Panc1 (cell line): ENCODE data around the gene RAB43. TPM values are rescaled to one million over a fixed set of nuclear protein-coding genes. Genes with fewer than 3 reads are reported as not detected.

Experiments used
- ATAC-seq: fragments of 200-7000 bp; cut with Tn5 transposase; 2 replicates; pipeline ENCODE4 v1.9.1; 2020; ENCODE audit warnings: mild to moderate bottlenecking, moderate library complexity
- BruUV-seq: library from RNA; stranded (reverse); fragments of 400-500 nt; replicated peaks from 2 replicates; lab custom pipeline; 2021; lab: Mats Ljungman, UMichigan
- CTCF ChIA-PET: fragments of 300-600 bp; sonication (Branson Sonifier 250); formaldehyde crosslinking; loops from one replicate; lab custom pipeline; 2022; ENCODE audit warnings: antibody characterized with exemption; lab: Charles Lee
- POLR2A ChIA-PET: fragments of 300-600 bp; sonication (Branson Sonifier 250); formaldehyde crosslinking; loops from one replicate; lab custom pipeline; 2022; ENCODE audit warnings: antibody characterized with exemption; lab: Charles Lee
- DNase-seq: peaks from one replicate; pipeline ENCODE4 v3.0.0-alpha.2; 2010; ENCODE audit warnings: low read depth, low spot score
- H3K27ac ChIP-seq: 2 replicates; pipeline ENCODE4 v1.5.1; 2011; ENCODE audit warnings: mild to moderate bottlenecking, low read length, inconsistent platforms
- H3K27me3 ChIP-seq: fragments of 200-500 bp; sonication (Bioruptor generic); 2 replicates; pipeline ENCODE4 v1.6.0; 2014; ENCODE audit warnings: low read length, inconsistent platforms; ENCODE audit not compliant: control insufficient read depth, insufficient read depth
- H3K36me3 ChIP-seq: fragments of 200-500 bp; sonication (Bioruptor generic); 2 replicates; pipeline ENCODE4 v1.5.1; 2014; ENCODE audit warnings: inconsistent platforms, mild to moderate bottlenecking, low read length, moderate library complexity; ENCODE audit not compliant: control insufficient read depth, insufficient read depth
- H3K4me1 ChIP-seq: 2 replicates; pipeline ENCODE4 v1.5.1; 2011; ENCODE audit warnings: inconsistent platforms, mild to moderate bottlenecking, low read length, moderate library complexity; ENCODE audit not compliant: control insufficient read depth, insufficient read depth
- H3K4me3 ChIP-seq, 2 experiments: 2 replicates each; pipeline ENCODE4 v1.5.1; 2011 to 2012; ENCODE audit warnings: low read depth in 2 of 2, low read length in 2 of 2, mild to moderate bottlenecking in 2 of 2, inconsistent platforms in 1 of 2, moderate library complexity in 1 of 2
- H3K9me3 ChIP-seq: fragments of 200-500 bp; sonication (Bioruptor generic); 2 replicates; pipeline ENCODE4 v1.5.1; 2014; ENCODE audit warnings: low read depth, mild to moderate bottlenecking, inconsistent platforms, low read length, moderate library complexity; ENCODE audit not compliant: control insufficient read depth, insufficient read depth
- CTCF ChIP-seq: fragments of 450-650 bp; IDR thresholded peaks from 2 replicates; pipeline ENCODE4 v1.5.1; 2017; ENCODE audit warnings: mild to moderate bottlenecking
- POLR2AphosphoS5 ChIP-seq: IDR thresholded peaks from 2 replicates; pipeline ENCODE4 v1.6.1; 2012; ENCODE audit warnings: mild to moderate bottlenecking, low read depth, low read length, moderate library complexity
- REST ChIP-seq, 2 experiments: IDR thresholded peaks; 2 replicates each; pipeline ENCODE4 v1.6.1; 2011 to 2012; ENCODE audit warnings: low read depth in 2 of 2, control low read depth in 1 of 2, low read length in 1 of 2, mild to moderate bottlenecking in 1 of 2, moderate library complexity in 1 of 2; ENCODE audit not compliant: insufficient read depth in 1 of 2
- SIN3A ChIP-seq: IDR thresholded peaks from 2 replicates; pipeline ENCODE4 v1.6.1; 2012; ENCODE audit warnings: low read depth, mild to moderate bottlenecking, low read length, moderate library complexity, borderline replicate concordance; ENCODE audit not compliant: insufficient read depth
- TCF7L2 ChIP-seq: IDR thresholded peaks from 2 replicates; pipeline ENCODE4 v1.6.1; 2011; ENCODE audit warnings: mild to moderate bottlenecking, low read depth, low read length, inconsistent platforms
- in situ Hi-C: cut with HindIII; loops from 2 replicates; pipeline ENCODE4 v1.10.0; 2016; ENCODE audit warnings: low sequenced_read_pairs, low pct_unique_long_range_greater_than_20kb
- intact Hi-C: fragments of 100-400 bp; cut with micrococcal nuclease; formaldehyde crosslinking; loops from one replicate; pipeline ENCODE4 v1.10.0; 2022; ENCODE audit not compliant: unreplicated experiment
- total RNA-seq: library from RNA; stranded (reverse); gene quantifications from one replicate; pipeline ENCODE4 v1.2.1, GENCODE V29; 2021; ENCODE audit not compliant: unreplicated experiment

RAB43 gene
- total RNA-seq, 1 experiment from 2014 or later: 27.7 TPM

- ATAC-seq: no peak
- Histone ChIP-seq H3K4me3 (no peak overlapping the region), H3K36me3 (no peaks in the 10 kb centered on the region), H3K9me3 (no peaks in the 10 kb centered on the region), H3K27me3 (no peaks in the 10 kb centered on the region), H3K27ac (no peak overlapping the region), H3K4me1 (no peaks in the 10 kb centered on the region)
- no TSS peak for BruUV-seq
- CTCF ChIA-PET: no interaction called here
- DNase-seq: no peak
- intact Hi-C loops: no loop called here
- in situ Hi-C loops: no loop called here
- TF ChIP-seq POLR2AphosphoS5: no peak
- POLR2A ChIA-PET: no interaction called here
Measured at GRCh38 chr3:129104498-129105079, 17.0 kb downstream of the RAB43 start.

- TSS peak; percentile 13 for BruUV-seq
- intact Hi-C loops: no loop called here
- ChIA-PET CTCF (no interaction called here), POLR2A (no interaction called here)
- TF ChIP-seq TCF7L2 (no peak), CTCF (no peak)
- no peaks in the 10 kb centered on the region for H3K9me3 ChIP-seq
- H3K4me3 ChIP-seq: no peak overlapping the region
- H3K4me1 ChIP-seq: no peaks in the 10 kb centered on the region
- no peaks in the 10 kb centered on the region for H3K36me3 ChIP-seq
- H3K27me3 ChIP-seq: no peaks in the 10 kb centered on the region
- in situ Hi-C loops: no loop called here
- no peak overlapping the region for H3K27ac ChIP-seq
- ATAC-seq: no peak
- no peak for DNase-seq
Measured at GRCh38 chr3:129104051-129104450, 17.6 kb downstream of the RAB43 start.

GRCh38 chr3:129103296-129103695 is 18.3 kb downstream of the RAB43 start:
- TF ChIP-seq CTCF (no peak), TCF7L2 (no peak), SIN3A (no peak), REST (IDR thresholded peaks at IDR 0.05; ENCODE audit: insufficient read depth in 1 of 2, low read depth in 2 of 2, low read length in 1 of 2) (no peak), POLR2AphosphoS5 (no peak)
- no peaks in the 10 kb centered on the region for H3K4me1 ChIP-seq
- POLR2A ChIA-PET: no interaction called here
- CTCF ChIA-PET: no interaction called here
- BruUV-seq: no TSS peak
- H3K36me3 ChIP-seq: no peaks in the 10 kb centered on the region
- H3K27ac ChIP-seq: no peak overlapping the region
- no peaks in the 10 kb centered on the region for H3K9me3 ChIP-seq
- intact Hi-C loops (no loop called here), in situ Hi-C loops (no loop called here)
- DNase-seq: no peak
- ATAC-seq: no peak; the same call in 1 of the 2 replicates
- no peak overlapping the region for H3K4me3 ChIP-seq
- H3K27me3 ChIP-seq: no peaks in the 10 kb centered on the region
